HEK293 (cell line): ENCODE data around the gene DOCK8.

Experiments
- MEIS1 ChIP-seq: sonication (generic); formaldehyde crosslinking; IDR thresholded peaks from 2 replicates; pipeline ENCODE4 v1.8.1; 2022; ENCODE audit warnings: missing genetic modification reagents, mild to moderate bottlenecking, borderline replicate concordance
- ZBTB1 ChIP-seq: fragments of 450-650 bp; formaldehyde crosslinking; IDR thresholded peaks from 2 replicates; pipeline ENCODE4 v1.5.1; 2016; ENCODE audit warnings: missing biosample characterization, missing genetic modification characterization
- ZIC2 ChIP-seq: fragments of 450-650 bp; formaldehyde crosslinking; IDR thresholded peaks from 2 replicates; pipeline ENCODE4 v1.5.1; 2016; ENCODE audit warnings: missing biosample characterization, missing genetic modification characterization
- ZNF169 ChIP-seq: fragments of 450-650 bp; formaldehyde crosslinking; IDR thresholded peaks from 2 replicates; pipeline ENCODE4 v1.5.1; 2016; ENCODE audit warnings: missing biosample characterization, missing genetic modification characterization
- ZNF174 ChIP-seq: fragments of 450-650 bp; formaldehyde crosslinking; IDR thresholded peaks from 2 replicates; pipeline ENCODE4 v1.5.0; 2017; ENCODE audit warnings: missing biosample characterization, mild to moderate bottlenecking, missing genetic modification characterization
- ZNF175 ChIP-seq: fragments of 450-650 bp; formaldehyde crosslinking; IDR thresholded peaks from 2 replicates; pipeline ENCODE4 v1.5.1; 2016; ENCODE audit warnings: missing biosample characterization, missing genetic modification characterization
- ZNF223 ChIP-seq: fragments of 450-650 bp; formaldehyde crosslinking; IDR thresholded peaks from 2 replicates; pipeline ENCODE4 v1.5.1; 2016; ENCODE audit warnings: missing biosample characterization, missing genetic modification characterization
- ZNF24 ChIP-seq: fragments of 450-650 bp; formaldehyde crosslinking; IDR thresholded peaks from 2 replicates; pipeline ENCODE4 v1.5.1; 2016; ENCODE audit warnings: missing biosample characterization, missing genetic modification characterization
- ZNF473 ChIP-seq: fragments of 450-650 bp; formaldehyde crosslinking; IDR thresholded peaks from 2 replicates; pipeline ENCODE4 v1.5.1; 2017; ENCODE audit warnings: missing biosample characterization, missing genetic modification characterization
- ZNF48 ChIP-seq: fragments of 450-650 bp; formaldehyde crosslinking; IDR thresholded peaks from 2 replicates; pipeline ENCODE4 v1.5.1; 2016; ENCODE audit warnings: missing biosample characterization, missing genetic modification characterization
- ZNF521 ChIP-seq: fragments of 450-650 bp; formaldehyde crosslinking; IDR thresholded peaks from 2 replicates; pipeline ENCODE4 v1.5.1; 2017; ENCODE audit warnings: missing biosample characterization, mild to moderate bottlenecking, missing genetic modification characterization
- ZNF600 ChIP-seq: fragments of 450-650 bp; formaldehyde crosslinking; IDR thresholded peaks from 2 replicates; pipeline ENCODE4 v1.5.1; 2016; ENCODE audit warnings: missing biosample characterization, missing genetic modification characterization
- ZNF610 ChIP-seq: fragments of 450-650 bp; formaldehyde crosslinking; IDR thresholded peaks from 2 replicates; pipeline ENCODE4 v1.5.1; 2016; ENCODE audit warnings: missing biosample characterization, missing genetic modification characterization, borderline replicate concordance
- ZNF621 ChIP-seq: fragments of 450-650 bp; formaldehyde crosslinking; IDR thresholded peaks from 2 replicates; pipeline ENCODE4 v1.5.1; 2017; ENCODE audit warnings: missing biosample characterization, missing genetic modification characterization
- ZNF626 ChIP-seq: fragments of 450-650 bp; sonication (Bioruptor Pico); formaldehyde crosslinking; IDR thresholded peaks from 2 replicates; pipeline ENCODE4 v1.5.1; 2018; ENCODE audit warnings: missing biosample characterization, missing genetic modification characterization, inconsistent platforms
- ZNF777 ChIP-seq: fragments of 450-650 bp; formaldehyde crosslinking; IDR thresholded peaks from 2 replicates; pipeline ENCODE4 v1.5.1; 2017; ENCODE audit warnings: missing biosample characterization, missing genetic modification characterization, borderline replicate concordance
- TF ChIP-seq, protein P1 (sequence below): fragments of 450-650 bp; formaldehyde crosslinking; IDR thresholded peaks from 2 replicates; pipeline ENCODE4 v1.5.1; 2016; ENCODE audit warnings: missing biosample characterization, missing genetic modification characterization
- TF ChIP-seq, protein P2 (sequence below): fragments of 450-650 bp; IDR thresholded peaks from 2 replicates; pipeline ENCODE4 v1.5.1; 2018; ENCODE audit warnings: missing biosample characterization, missing genetic modification characterization
- TF ChIP-seq, protein P3 (sequence below): sonication (generic); formaldehyde crosslinking; IDR thresholded peaks from 2 replicates; pipeline ENCODE4 v1.8.1; 2022; ENCODE audit warnings: mild to moderate bottlenecking, moderate library complexity, missing genetic modification reagents
- TF ChIP-seq, protein P4 (sequence below): fragments of 450-650 bp; formaldehyde crosslinking; IDR thresholded peaks from 2 replicates; pipeline ENCODE4 v1.5.1; 2016; ENCODE audit warnings: missing biosample characterization, missing genetic modification characterization
- TF ChIP-seq, protein P5 (sequence below): fragments of 450-650 bp; formaldehyde crosslinking; IDR thresholded peaks from 2 replicates; pipeline ENCODE4 v1.5.1; 2017; ENCODE audit warnings: missing biosample characterization, missing genetic modification characterization

Gene DOCK8

DNA sequence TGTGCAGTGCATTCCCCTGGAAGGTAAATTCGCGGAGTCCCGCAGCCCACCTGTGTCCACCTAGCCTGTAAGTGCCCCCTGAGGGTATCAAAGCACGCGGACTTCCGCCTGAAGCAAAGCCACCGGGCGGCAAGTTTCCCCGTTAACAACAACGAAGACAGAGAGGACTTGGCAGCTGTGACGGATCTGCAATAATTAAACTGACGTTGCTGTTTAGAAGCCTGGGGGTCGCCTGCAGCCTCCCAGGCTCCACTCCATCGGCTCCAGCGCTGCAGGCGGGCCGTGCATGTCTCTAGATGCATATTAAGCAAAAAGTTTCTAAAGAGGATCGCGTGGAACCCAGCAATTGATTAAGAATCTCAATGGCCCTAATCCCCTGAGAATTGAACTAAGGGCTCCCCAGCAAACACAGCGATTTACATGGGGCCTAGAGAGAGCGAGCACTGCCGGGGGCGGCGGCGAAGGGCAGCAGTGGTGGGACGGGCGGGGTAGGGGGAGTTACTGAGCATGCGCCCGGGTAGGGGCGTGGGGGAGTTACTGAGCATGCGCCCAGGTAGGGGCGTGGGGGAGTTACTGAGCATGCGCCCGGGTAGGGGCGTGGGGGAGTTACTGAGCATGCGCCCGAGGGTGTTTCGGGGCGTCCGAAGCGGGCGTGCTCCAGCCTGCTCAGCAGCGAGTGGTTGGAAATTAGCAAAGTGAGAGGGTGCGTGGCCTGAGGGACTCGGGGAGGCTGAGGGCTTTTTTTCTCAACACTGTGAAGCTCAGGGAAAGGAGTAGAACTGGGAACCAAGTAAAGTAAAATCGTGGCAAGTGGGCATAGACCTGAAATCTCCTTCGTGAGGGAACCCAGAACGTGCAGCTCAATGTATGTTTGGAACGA is 255.2 kb downstream of the DOCK8 start (continued):
- TF ChIP-seq, protein P1, sequence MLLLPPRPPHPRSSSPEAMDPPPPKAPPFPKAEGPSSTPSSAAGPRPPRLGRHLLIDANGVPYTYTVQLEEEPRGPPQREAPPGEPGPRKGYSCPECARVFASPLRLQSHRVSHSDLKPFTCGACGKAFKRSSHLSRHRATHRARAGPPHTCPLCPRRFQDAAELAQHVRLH (tag by site-specific recombination): no peak
- TF ChIP-seq ZNF777 (tag by site-specific recombination): no peak; the same call in 1 of the 2 replicates
- no peak for TF ChIP-seq MEIS1
- no peak for TF ChIP-seq ZNF521
- no peak for TF ChIP-seq ZIC2 (tag by site-specific recombination)
- no peak for TF ChIP-seq ZBTB1
- no peak for TF ChIP-seq ZNF175 (tag by site-specific recombination)
- TF ChIP-seq ZNF48 (tag by site-specific recombination): no peak
- TF ChIP-seq, protein P2, sequence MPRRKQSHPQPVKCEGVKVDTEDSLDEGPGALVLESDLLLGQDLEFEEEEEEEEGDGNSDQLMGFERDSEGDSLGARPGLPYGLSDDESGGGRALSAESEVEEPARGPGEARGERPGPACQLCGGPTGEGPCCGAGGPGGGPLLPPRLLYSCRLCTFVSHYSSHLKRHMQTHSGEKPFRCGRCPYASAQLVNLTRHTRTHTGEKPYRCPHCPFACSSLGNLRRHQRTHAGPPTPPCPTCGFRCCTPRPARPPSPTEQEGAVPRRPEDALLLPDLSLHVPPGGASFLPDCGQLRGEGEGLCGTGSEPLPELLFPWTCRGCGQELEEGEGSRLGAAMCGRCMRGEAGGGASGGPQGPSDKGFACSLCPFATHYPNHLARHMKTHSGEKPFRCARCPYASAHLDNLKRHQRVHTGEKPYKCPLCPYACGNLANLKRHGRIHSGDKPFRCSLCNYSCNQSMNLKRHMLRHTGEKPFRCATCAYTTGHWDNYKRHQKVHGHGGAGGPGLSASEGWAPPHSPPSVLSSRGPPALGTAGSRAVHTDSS (tag by site-specific recombination): no peak
- TF ChIP-seq ZNF626 (tag by site-specific recombination): no peak
- TF ChIP-seq, protein P3, sequence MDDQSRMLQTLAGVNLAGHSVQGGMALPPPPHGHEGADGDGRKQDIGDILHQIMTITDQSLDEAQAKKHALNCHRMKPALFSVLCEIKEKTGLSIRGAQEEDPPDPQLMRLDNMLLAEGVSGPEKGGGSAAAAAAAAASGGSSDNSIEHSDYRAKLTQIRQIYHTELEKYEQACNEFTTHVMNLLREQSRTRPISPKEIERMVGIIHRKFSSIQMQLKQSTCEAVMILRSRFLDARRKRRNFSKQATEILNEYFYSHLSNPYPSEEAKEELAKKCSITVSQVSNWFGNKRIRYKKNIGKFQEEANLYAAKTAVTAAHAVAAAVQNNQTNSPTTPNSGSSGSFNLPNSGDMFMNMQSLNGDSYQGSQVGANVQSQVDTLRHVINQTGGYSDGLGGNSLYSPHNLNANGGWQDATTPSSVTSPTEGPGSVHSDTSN (CRISPR knock-in tag): no peak
- no peak for TF ChIP-seq ZNF610 (tag by site-specific recombination)
- no peak for TF ChIP-seq ZNF621 (tag by site-specific recombination)
- TF ChIP-seq, protein P4, sequence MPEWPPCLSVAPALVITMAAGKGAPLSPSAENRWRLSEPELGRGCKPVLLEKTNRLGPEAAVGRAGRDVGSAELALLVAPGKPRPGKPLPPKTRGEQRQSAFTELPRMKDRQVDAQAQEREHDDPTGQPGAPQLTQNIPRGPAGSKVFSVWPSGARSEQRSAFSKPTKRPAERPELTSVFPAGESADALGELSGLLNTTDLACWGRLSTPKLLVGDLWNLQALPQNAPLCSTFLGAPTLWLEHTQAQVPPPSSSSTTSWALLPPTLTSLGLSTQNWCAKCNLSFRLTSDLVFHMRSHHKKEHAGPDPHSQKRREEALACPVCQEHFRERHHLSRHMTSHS (tag by site-specific recombination): no peak
- TF ChIP-seq ZNF223 (tag by site-specific recombination): no peak
- no peak for TF ChIP-seq ZNF169 (tag by site-specific recombination)
- no peak for TF ChIP-seq ZNF24
- TF ChIP-seq, protein P5, sequence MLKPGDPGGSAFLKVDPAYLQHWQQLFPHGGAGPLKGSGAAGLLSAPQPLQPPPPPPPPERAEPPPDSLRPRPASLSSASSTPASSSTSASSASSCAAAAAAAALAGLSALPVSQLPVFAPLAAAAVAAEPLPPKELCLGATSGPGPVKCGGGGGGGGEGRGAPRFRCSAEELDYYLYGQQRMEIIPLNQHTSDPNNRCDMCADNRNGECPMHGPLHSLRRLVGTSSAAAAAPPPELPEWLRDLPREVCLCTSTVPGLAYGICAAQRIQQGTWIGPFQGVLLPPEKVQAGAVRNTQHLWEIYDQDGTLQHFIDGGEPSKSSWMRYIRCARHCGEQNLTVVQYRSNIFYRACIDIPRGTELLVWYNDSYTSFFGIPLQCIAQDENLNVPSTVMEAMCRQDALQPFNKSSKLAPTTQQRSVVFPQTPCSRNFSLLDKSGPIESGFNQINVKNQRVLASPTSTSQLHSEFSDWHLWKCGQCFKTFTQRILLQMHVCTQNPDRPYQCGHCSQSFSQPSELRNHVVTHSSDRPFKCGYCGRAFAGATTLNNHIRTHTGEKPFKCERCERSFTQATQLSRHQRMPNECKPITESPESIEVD: no peak
- no peak for TF ChIP-seq ZNF600 (tag by site-specific recombination)
- no peak for TF ChIP-seq ZNF174 (tag by site-specific recombination)
- no peak for TF ChIP-seq ZNF473 (tag by site-specific recombination)
